HUES6 (cell line): ENCODE data around the gene TRPC4AP.

Experiments used
- H3K27ac ChIP-seq: 2 replicates; pipeline ENCODE4 v1.7.0; 2013; ENCODE audit warnings: low read depth, mild to moderate bottlenecking, low read length, inconsistent platforms
- H3K27me3 ChIP-seq: 2 replicates; pipeline ENCODE4 v1.6.1; 2013; ENCODE audit warnings: low read length; ENCODE audit not compliant: control insufficient read depth, insufficient read depth
- H3K36me3 ChIP-seq: 2 replicates; pipeline ENCODE4 v1.6.1; 2013; ENCODE audit warnings: low read length; ENCODE audit not compliant: control insufficient read depth, insufficient read depth
- H3K4me1 ChIP-seq: 2 replicates; pipeline ENCODE4 v1.6.1; 2013; ENCODE audit warnings: low read length; ENCODE audit not compliant: control insufficient read depth, insufficient read depth
- H3K4me3 ChIP-seq: 2 replicates; pipeline ENCODE4 v1.5.1; 2013; ENCODE audit warnings: low read depth, low read length
- H3K9ac ChIP-seq: one replicate; pipeline ENCODE4 v1.6.1; 2013; ENCODE audit warnings: mild to moderate bottlenecking, low read length
- H3K9me3 ChIP-seq: 2 replicates; pipeline ENCODE4 v1.6.1; 2013; ENCODE audit warnings: low read depth, low read length; ENCODE audit not compliant: control insufficient read depth, insufficient read depth

Gene TRPC4AP

GRCh38 chr20:35025116-35025515 is 67.5 kb downstream of the TRPC4AP start:
- Histone ChIP-seq H3K9me3 (no peaks in the 10 kb centered on the region), H3K4me1 (no peaks in the 10 kb centered on the region), H3K4me3 (no peak overlapping the region), H3K27me3 (no peaks in the 10 kb centered on the region), H3K9ac (no peak overlapping the region), H3K36me3 (peaks cover 70% of the 10 kb centered on the region), H3K27ac (no peak overlapping the region)

- no peak overlapping the region for H3K27ac ChIP-seq
- no peaks in the 10 kb centered on the region for H3K9me3 ChIP-seq
- no peaks in the 10 kb centered on the region for H3K27me3 ChIP-seq
- H3K4me3 ChIP-seq = no peak overlapping the region
- no peak overlapping the region for H3K9ac ChIP-seq
- peaks cover 84% of the 10 kb centered on the region for H3K36me3 ChIP-seq
- H3K4me1 ChIP-seq = no peaks in the 10 kb centered on the region
These were observed 69.0 kb downstream of the TRPC4AP start for GRCh38 chr20:35023624-35024023.

- no peak overlapping the region for H3K4me3 ChIP-seq
- H3K9ac ChIP-seq = no peak overlapping the region
- no peaks in the 10 kb centered on the region for H3K9me3 ChIP-seq
- H3K27ac ChIP-seq = no peak overlapping the region
- peaks cover 81% of the 10 kb centered on the region for H3K36me3 ChIP-seq
- no peaks in the 10 kb centered on the region for H3K4me1 ChIP-seq
- H3K27me3 ChIP-seq = no peaks in the 10 kb centered on the region
These were observed 70.8 kb downstream of the TRPC4AP start for GRCh38 chr20:35021831-35022230.

- H3K4me1 ChIP-seq = no peaks in the 10 kb centered on the region
- no peak overlapping the region for H3K27ac ChIP-seq
- peaks cover 78% of the 10 kb centered on the region for H3K36me3 ChIP-seq
- H3K9me3 ChIP-seq = no peaks in the 10 kb centered on the region
- no peaks in the 10 kb centered on the region for H3K27me3 ChIP-seq
- H3K4me3 ChIP-seq = no peak overlapping the region
- H3K9ac ChIP-seq = no peak overlapping the region
These were observed 71.5 kb downstream of the TRPC4AP start for GRCh38 chr20:35021063-35021462.

GRCh38 chr20:35020108-35020928 is 72.3 kb downstream of the TRPC4AP start:
- peaks cover 80% of the 10 kb centered on the region for H3K36me3 ChIP-seq
- no peak overlapping the region for H3K4me3 ChIP-seq
- H3K9me3 ChIP-seq = no peaks in the 10 kb centered on the region
- no peaks in the 10 kb centered on the region for H3K27me3 ChIP-seq
- no peak overlapping the region for H3K9ac ChIP-seq
- no peaks in the 10 kb centered on the region for H3K4me1 ChIP-seq
- no peak overlapping the region for H3K27ac ChIP-seq

GRCh38 chr20:35018590-35019371 is 73.8 kb downstream of the TRPC4AP start:
- Histone ChIP-seq H3K4me1 (no peaks in the 10 kb centered on the region), H3K9ac (no peak overlapping the region), H3K36me3 (peaks cover 82% of the 10 kb centered on the region), H3K9me3 (no peaks in the 10 kb centered on the region), H3K27ac (no peak overlapping the region), H3K27me3 (no peaks in the 10 kb centered on the region), H3K4me3 (no peak overlapping the region)

GRCh38 chr20:35017099-35017835 is 75.3 kb downstream of the TRPC4AP start:
- Histone ChIP-seq H3K27me3 (no peaks in the 10 kb centered on the region), H3K4me3 (no peak overlapping the region), H3K9ac (no peak overlapping the region), H3K9me3 (no peaks in the 10 kb centered on the region), H3K27ac (no peak overlapping the region), H3K36me3 (peaks cover 90% of the 10 kb centered on the region), H3K4me1 (no peaks in the 10 kb centered on the region)

GRCh38 chr20:35015863-35016193 is 76.8 kb downstream of the TRPC4AP start:
- Histone ChIP-seq H3K4me1 (no peaks in the 10 kb centered on the region), H3K27ac (no peak overlapping the region), H3K9ac (no peak overlapping the region), H3K4me3 (no peak overlapping the region), H3K9me3 (no peaks in the 10 kb centered on the region), H3K36me3 (peaks cover 90% of the 10 kb centered on the region), H3K27me3 (no peaks in the 10 kb centered on the region)

- peaks cover 90% of the 10 kb centered on the region for H3K36me3 ChIP-seq
- H3K27ac ChIP-seq = no peak overlapping the region
- no peak overlapping the region for H3K4me3 ChIP-seq
These were observed 78.1 kb downstream of the TRPC4AP start for GRCh38 chr20:35014537-35014936.

GRCh38 chr20:35013421-35014411 is 78.9 kb downstream of the TRPC4AP start:
- Histone ChIP-seq H3K9me3 (no peaks in the 10 kb centered on the region), H3K27me3 (no peaks in the 10 kb centered on the region), H3K36me3 (peaks cover 90% of the 10 kb centered on the region), H3K27ac (no peak overlapping the region), H3K9ac (no peak overlapping the region), H3K4me1 (no peaks in the 10 kb centered on the region), H3K4me3 (no peak overlapping the region)

More at GRCh38 chr20:35014537-35014936, 78.1 kb downstream of the TRPC4AP start:
- H3K9ac ChIP-seq = no peak overlapping the region
- no peaks in the 10 kb centered on the region for H3K4me1 ChIP-seq
- no peaks in the 10 kb centered on the region for H3K9me3 ChIP-seq
- H3K27me3 ChIP-seq = no peaks in the 10 kb centered on the region
